Activated naive CD4-positive, alpha-beta T cell treated with anti-CD3 and anti-CD28 coated beads for 36 hours (primary cell): ENCODE data around the gene SV2C. TPM values are rescaled to one million over a fixed set of nuclear protein-coding genes. Genes with fewer than 3 reads are reported as not detected.
"Not testable (repeated sequence)": the region's sequence is repeated elsewhere in the genome, so short reads cannot be mapped to it uniquely, and the experiment has no call there.

ENCODE experiments used
- CTCF ChIA-PET: fragments of 350-600 bp; sonication (Branson Sonifier 250); formaldehyde crosslinking; loops from one replicate; lab custom pipeline; 2021; ENCODE audit warnings: antibody characterized with exemption; lab: Charles Lee
- DNase-seq: peaks from one replicate; pipeline ENCODE4 v3.0.0-alpha.2; 2020
- H3K27ac Mint-ChIP-seq: one replicate; pipeline ENCODE4 v1.8.0; 2021; ENCODE audit warnings: mild to moderate bottlenecking, mixed read lengths
- H3K27me3 Mint-ChIP-seq: one replicate; pipeline ENCODE4 v1.8.0; 2021; ENCODE audit warnings: low read depth, mixed read lengths
- H3K36me3 Mint-ChIP-seq: one replicate; pipeline ENCODE4 v1.8.0; 2021; ENCODE audit warnings: low read depth, mixed read lengths
- H3K4me1 Mint-ChIP-seq: one replicate; pipeline ENCODE4 v1.8.0; 2021; ENCODE audit warnings: low read depth, mixed read lengths
- H3K4me3 Mint-ChIP-seq: one replicate; pipeline ENCODE4 v1.8.0; 2021; ENCODE audit warnings: mild to moderate bottlenecking, moderate library complexity, mixed read lengths
- H3K9me3 Mint-ChIP-seq: one replicate; pipeline ENCODE4 v1.8.0; 2021; ENCODE audit warnings: mixed read lengths
- intact Hi-C: fragments of 100-400 bp; cut with micrococcal nuclease; formaldehyde crosslinking; loops from one replicate; pipeline ENCODE4 v1.15.1; 2023
- total RNA-seq, 2 experiments: library from RNA; stranded (reverse); gene quantifications; one replicate each; pipeline ENCODE4 v1.2.3, GENCODE V29; 2021

SV2C gene
- total RNA-seq, 2 experiments from 2014 or later = not detected

DNA sequence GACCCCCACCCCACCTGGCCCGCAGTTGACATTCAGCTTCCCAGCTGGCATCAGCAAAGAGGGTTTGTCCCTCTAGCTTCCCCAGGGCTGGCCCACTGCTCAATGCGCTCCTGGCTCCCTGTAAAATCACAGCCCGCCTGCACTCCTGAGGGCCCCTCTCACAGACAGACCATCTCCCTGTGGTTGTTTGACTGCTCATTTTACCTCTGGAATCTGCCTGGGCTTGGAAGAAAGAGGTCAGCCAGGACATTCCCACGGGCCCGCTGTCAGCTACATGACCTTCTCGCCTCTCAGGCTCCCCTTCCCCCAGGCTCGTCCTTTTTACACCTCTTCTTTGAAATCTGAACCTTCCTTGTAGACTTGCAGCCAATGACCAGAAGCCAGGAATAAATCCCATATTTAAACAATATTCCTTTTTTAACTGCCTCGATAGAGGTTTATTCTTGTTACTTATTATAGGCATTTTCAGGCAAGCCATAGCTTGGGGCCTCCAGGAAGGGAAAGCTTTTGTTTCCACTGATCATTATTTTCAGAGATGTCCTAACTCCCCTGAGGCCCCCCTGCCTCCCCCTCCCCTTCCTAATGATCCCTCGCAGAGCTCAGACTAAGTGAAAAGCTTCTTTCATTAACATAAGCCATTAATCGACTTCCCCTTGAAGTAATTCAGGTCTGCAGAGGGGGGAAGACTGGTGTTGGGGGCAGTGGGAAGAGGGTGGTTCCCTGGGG is 243.6 kb downstream of the SV2C start:
- H3K4me3 Mint-ChIP-seq = no peak overlapping the region
- H3K4me1 Mint-ChIP-seq = peaks cover 50% of the 10 kb centered on the region
- H3K36me3 Mint-ChIP-seq = no peaks in the 10 kb centered on the region
- intact Hi-C loops = loop anchor here (2.0 kb wide), 2 partner anchors 56 to 76 kb away; partner anchors contain the start of gene IQGAP2
- H3K27ac Mint-ChIP-seq = peak overlapping the region; percentile 6
- peaks cover 12% of the 10 kb centered on the region for H3K9me3 Mint-ChIP-seq
- CTCF ChIA-PET = interaction anchor here (1.1 to 1.5 kb wide), 4 partner anchors 11 to 217 kb away, joined by 3 to 5 read pairs (median 4); no protein-coding TSS in a partner anchor
- DNase-seq = no peak
- H3K27me3 Mint-ChIP-seq = no peaks in the 10 kb centered on the region

DNA sequence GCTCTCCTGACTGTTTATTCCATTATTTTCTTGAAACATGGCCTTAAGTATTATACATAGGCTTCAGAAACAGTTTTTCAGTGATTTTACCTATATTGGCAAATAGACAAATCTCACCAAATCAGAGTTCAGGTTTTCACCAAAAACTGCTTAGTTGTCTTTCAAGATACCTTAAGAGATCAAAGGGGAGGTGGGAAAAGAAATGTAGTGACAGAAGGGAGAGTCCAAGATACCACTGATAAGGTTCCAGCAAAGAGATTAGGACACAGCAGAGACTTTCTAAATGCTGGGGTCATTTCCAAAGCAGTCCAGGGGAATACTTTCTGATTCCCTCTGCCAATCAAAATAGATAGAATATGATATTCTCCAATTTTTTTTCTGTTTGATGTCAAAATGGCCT is 246.2 kb downstream of the SV2C start:
- no peak overlapping the region for H3K4me3 Mint-ChIP-seq
- CTCF ChIA-PET = interaction anchor here (0.5 to 1.3 kb wide), 2 partner anchors 57 to 445 kb away, joined by 3 read pairs; no protein-coding TSS in a partner anchor
- no peaks in the 10 kb centered on the region for H3K36me3 Mint-ChIP-seq
- intact Hi-C loops = no loop called here
- no peak overlapping the region for H3K27ac Mint-ChIP-seq
- no peak for DNase-seq
- peaks cover 64% of the 10 kb centered on the region for H3K4me1 Mint-ChIP-seq
- H3K9me3 Mint-ChIP-seq = no peaks in the 10 kb centered on the region
- H3K27me3 Mint-ChIP-seq = no peaks in the 10 kb centered on the region

DNA sequence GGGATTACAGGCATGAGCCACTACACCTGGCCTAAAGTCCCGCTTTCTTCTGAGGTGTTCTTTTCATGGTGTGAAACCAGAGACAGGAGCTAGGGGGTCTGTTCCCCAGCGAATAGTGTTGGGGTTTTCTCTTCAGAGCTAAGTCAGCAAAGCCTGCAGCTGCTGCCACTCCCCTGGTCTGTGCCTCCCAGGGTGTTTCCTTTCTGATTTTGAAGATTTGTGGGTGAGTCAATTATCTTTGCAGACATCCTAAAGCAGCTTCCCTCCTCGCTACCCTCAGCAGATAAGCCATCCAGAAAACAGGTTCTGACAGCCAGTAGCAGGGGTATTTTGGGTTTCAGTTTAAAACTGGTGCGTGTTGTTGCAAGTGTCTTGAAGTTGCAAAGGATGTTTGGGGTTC is 247.9 kb downstream of the SV2C start:
- no peaks in the 10 kb centered on the region for H3K36me3 Mint-ChIP-seq
- H3K27me3 Mint-ChIP-seq = no peaks in the 10 kb centered on the region
- no peak overlapping the region for H3K4me3 Mint-ChIP-seq
- CTCF ChIA-PET = interaction anchor here (1.5 kb wide), 1 partner anchor 15 kb away, joined by 3 read pairs; no protein-coding TSS in a partner anchor
- H3K4me1 Mint-ChIP-seq = peaks cover 51% of the 10 kb centered on the region
- DNase-seq = peak; percentile 55
- H3K27ac Mint-ChIP-seq = no peak overlapping the region
- intact Hi-C loops = loop anchor here (2.0 to 10.0 kb wide), 2 partner anchors 38 to 144 kb away; no protein-coding TSS in a partner anchor
- no peaks in the 10 kb centered on the region for H3K9me3 Mint-ChIP-seq

DNA sequence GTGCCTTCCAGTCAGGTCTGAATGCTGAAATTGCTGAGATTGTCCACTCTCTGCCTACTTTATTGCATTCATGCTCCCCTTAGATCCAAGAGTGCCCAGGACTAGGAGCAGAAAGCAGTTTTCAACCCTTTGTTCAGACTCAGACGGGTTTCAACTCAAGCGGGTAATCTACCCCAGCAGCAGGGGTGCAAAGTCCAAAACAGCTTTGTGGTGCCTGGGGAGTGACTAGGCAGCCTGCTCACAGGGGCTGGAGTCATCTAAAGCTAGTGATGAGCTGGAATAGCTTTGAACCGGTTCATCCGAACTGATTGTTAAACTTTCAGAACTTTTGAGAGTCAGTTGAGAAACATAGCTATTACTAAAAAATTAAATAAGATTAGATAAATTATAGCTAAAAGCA is 248.9 kb downstream of the SV2C start:
- DNase-seq = no peak
- H3K4me1 Mint-ChIP-seq = peaks cover 41% of the 10 kb centered on the region
- intact Hi-C loops = loop anchor here (10.0 kb wide), 1 partner anchor 143 kb away; no protein-coding TSS in a partner anchor
- H3K36me3 Mint-ChIP-seq = no peaks in the 10 kb centered on the region
- CTCF ChIA-PET = interaction anchor here (1.1 to 1.5 kb wide), 3 partner anchors 14 to 217 kb away, joined by 3 read pairs; no protein-coding TSS in a partner anchor
- H3K9me3 Mint-ChIP-seq = no peaks in the 10 kb centered on the region
- no peak overlapping the region for H3K4me3 Mint-ChIP-seq
- H3K27ac Mint-ChIP-seq = no peak overlapping the region
- no peaks in the 10 kb centered on the region for H3K27me3 Mint-ChIP-seq

- intact Hi-C loops = loop anchor here (10.0 kb wide), 1 partner anchor 142 kb away; no protein-coding TSS in a partner anchor
- DNase-seq = no peak
- Mint-ChIP-seq H3K4me1 (peaks cover 36% of the 10 kb centered on the region), H3K27ac (no peak overlapping the region), H3K27me3 (no peaks in the 10 kb centered on the region), H3K4me3 (no peak overlapping the region), H3K36me3 (no peaks in the 10 kb centered on the region), H3K9me3 (no peaks in the 10 kb centered on the region)
- CTCF ChIA-PET = interaction anchor here (1.1 to 1.5 kb wide), 3 partner anchors 13 to 216 kb away, joined by 3 read pairs; no protein-coding TSS in a partner anchor
Measured at GRCh38 chr5:76332611-76333205, 249.5 kb downstream of the SV2C start.

DNA sequence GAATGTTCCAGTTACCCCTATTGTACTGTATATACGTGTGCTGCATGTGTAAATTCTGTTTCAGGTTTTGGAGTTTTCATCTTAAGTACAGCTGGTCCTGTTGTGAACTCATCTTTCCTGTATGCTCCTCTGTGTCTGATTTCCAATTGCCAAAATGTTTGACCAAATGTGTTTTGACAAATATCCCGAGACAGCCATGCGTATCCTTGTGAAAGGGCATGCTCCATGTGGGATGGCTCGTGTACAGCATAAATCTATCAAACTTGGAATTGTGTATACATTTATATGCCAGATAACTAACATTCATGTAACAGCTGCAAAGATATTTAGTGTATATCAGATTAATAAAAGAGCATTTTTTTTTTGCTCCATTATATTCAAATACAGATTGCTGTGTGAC is 250.4 kb downstream of the SV2C start:
- CTCF ChIA-PET = interaction anchor here (0.7 kb wide), 1 partner anchor 12 kb away, joined by 4 read pairs; no protein-coding TSS in a partner anchor

GRCh38 chr5:76334574-76334973 is 251.4 kb downstream of the SV2C start:
- CTCF ChIA-PET = interaction anchor here (1.0 to 1.1 kb wide), 2 partner anchors 69 to 210 kb away, joined by 4 to 5 read pairs; partner anchors contain the start of gene IQGAP2

More for the DNA sequence above, 250.4 kb downstream of the SV2C start:
- Mint-ChIP-seq H3K9me3 (no peaks in the 10 kb centered on the region), H3K36me3 (no peaks in the 10 kb centered on the region), H3K4me1 (peaks cover 40% of the 10 kb centered on the region), H3K27me3 (no peaks in the 10 kb centered on the region), H3K27ac (no peak overlapping the region), H3K4me3 (no peak overlapping the region)
- no peak for DNase-seq
- intact Hi-C loops = loop anchor here (10.0 kb wide), 1 partner anchor 141 kb away; no protein-coding TSS in a partner anchor

DNA sequence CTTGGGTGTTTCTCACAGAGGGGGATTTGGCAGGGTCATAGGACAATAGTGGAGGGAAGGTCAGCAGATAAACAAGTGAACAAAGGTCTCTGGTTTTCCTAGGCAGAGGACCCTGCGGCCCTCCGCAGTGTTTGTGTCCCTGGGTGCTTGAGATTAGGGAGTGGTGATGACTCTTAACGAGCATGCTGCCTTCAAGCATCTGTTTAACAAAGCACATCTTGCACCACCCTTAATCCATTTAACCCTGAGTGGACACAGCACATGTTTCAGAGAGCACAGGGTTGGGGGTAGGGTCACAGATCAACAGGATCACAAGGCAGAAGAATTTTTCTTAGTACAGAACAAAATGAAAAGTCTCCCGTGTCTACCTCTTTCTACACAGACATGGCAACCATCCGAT is 252.3 kb downstream of the SV2C start:
- H3K36me3 Mint-ChIP-seq, H3K27me3 Mint-ChIP-seq, H3K4me3 Mint-ChIP-seq, H3K27ac Mint-ChIP-seq, DNase-seq, H3K9me3 Mint-ChIP-seq: not testable (repeated sequence)
- CTCF ChIA-PET = interaction anchor here (1.0 kb wide), 1 partner anchor 209 kb away, joined by 4 read pairs; no protein-coding TSS in a partner anchor
- H3K4me1 Mint-ChIP-seq = peaks cover 34% of the 10 kb centered on the region
- intact Hi-C loops = loop anchor here (10.0 kb wide), 1 partner anchor 139 kb away; no protein-coding TSS in a partner anchor

More at GRCh38 chr5:76334574-76334973, 251.4 kb downstream of the SV2C start:
- intact Hi-C loops = loop anchor here (10.0 kb wide), 1 partner anchor 140 kb away; no protein-coding TSS in a partner anchor
- no peak overlapping the region for H3K27ac Mint-ChIP-seq
- no peak for DNase-seq
- peaks cover 40% of the 10 kb centered on the region for H3K4me1 Mint-ChIP-seq
- H3K4me3 Mint-ChIP-seq = no peak overlapping the region
- H3K27me3 Mint-ChIP-seq = no peaks in the 10 kb centered on the region
- H3K9me3 Mint-ChIP-seq = no peaks in the 10 kb centered on the region
- no peaks in the 10 kb centered on the region for H3K36me3 Mint-ChIP-seq

GRCh38 chr5:76336253-76336809 is 253.1 kb downstream of the SV2C start:
- H3K9me3 Mint-ChIP-seq, DNase-seq, H3K4me3 Mint-ChIP-seq, H3K27me3 Mint-ChIP-seq, CTCF ChIA-PET, H3K36me3 Mint-ChIP-seq, H3K27ac Mint-ChIP-seq: not testable (repeated sequence)
- intact Hi-C loops = loop anchor here (10.0 kb wide), 1 partner anchor 138 kb away; no protein-coding TSS in a partner anchor
- peaks cover 26% of the 10 kb centered on the region for H3K4me1 Mint-ChIP-seq

GRCh38 chr5:76337953-76338451 is 254.8 kb downstream of the SV2C start:
- Mint-ChIP-seq H3K4me1 (peaks cover 18% of the 10 kb centered on the region), H3K27me3 (no peaks in the 10 kb centered on the region), H3K9me3 (no peaks in the 10 kb centered on the region), H3K4me3 (no peak overlapping the region), H3K36me3 (no peaks in the 10 kb centered on the region), H3K27ac (no peak overlapping the region)
- DNase-seq = peak; percentile 62
- CTCF ChIA-PET = interaction anchor here (0.6 to 1.8 kb wide), 7 partner anchors 9 to 304 kb away, joined by 3 to 5 read pairs (median 4); no protein-coding TSS in a partner anchor
- intact Hi-C loops = loop anchor here (1.0 to 10.0 kb wide), 5 partner anchors 65 to 303 kb away; partner anchors contain the start of gene IQGAP2

- intact Hi-C loops = loop anchor here (2.0 to 10.0 kb wide), 3 partner anchors 63 to 301 kb away; partner anchors contain the start of gene IQGAP2
- H3K4me1 Mint-ChIP-seq = peaks cover 13% of the 10 kb centered on the region
- no peaks in the 10 kb centered on the region for H3K36me3 Mint-ChIP-seq
- H3K27ac Mint-ChIP-seq = no peak overlapping the region
- no peaks in the 10 kb centered on the region for H3K27me3 Mint-ChIP-seq
- no peak for DNase-seq
- CTCF ChIA-PET = interaction anchor here (1.0 kb wide), 1 partner anchor 207 kb away, joined by 3 read pairs; no protein-coding TSS in a partner anchor
- no peaks in the 10 kb centered on the region for H3K9me3 Mint-ChIP-seq
- no peak overlapping the region for H3K4me3 Mint-ChIP-seq
Measured at GRCh38 chr5:76339919-76340318, 256.7 kb downstream of the SV2C start.
